ENCODE data around the gene RNF26. TPM values are rescaled to one million over a fixed set of nuclear protein-coding genes. Genes with fewer than 3 reads are reported as not detected.
A peak's percentile ranks its signal among the peaks of the same experiment; 100 is the strongest.

The RNF26 gene
- total and polyA plus RNA-seq, 2 of the 13 experiments (the other 11 are each of a cell fraction or from before 2014, with no cell fraction given), result 11.9 to 26.3 TPM

GRCh38 chr11:119317592-119318239 lies 16.6 kb upstream of the RNF26 start (continued):
- TF ChIP-seq ATRX (CRISPR knock-in tag; IDR thresholded peaks at IDR 0.05; ENCODE audit: borderline replicate concordance), result no peak
- TF ChIP-seq MAZ (IDR thresholded peaks at IDR 0.05; ENCODE audit: borderline replicate concordance, low read depth, low read length), result no peak
- no peak for TF ChIP-seq MAZ (CRISPR knock-in tag; IDR thresholded peaks at IDR 0.05; ENCODE audit: low read depth)
- no peak for TF ChIP-seq NR2F2 (IDR thresholded peaks at IDR 0.05; ENCODE audit: borderline replicate concordance, low read depth)
- TF ChIP-seq TOPORS (CRISPR knock-in tag; IDR thresholded peaks at IDR 0.05), result no peak
- TF ChIP-seq DDIT3 (CRISPR knock-in tag; IDR thresholded peaks at IDR 0.05), result no peak
- TF ChIP-seq CREBL2 (CRISPR knock-in tag; IDR thresholded peaks at IDR 0.05; ENCODE audit: borderline replicate concordance), result no peak
- no peak for TF ChIP-seq HNF4A (CRISPR knock-in tag; IDR thresholded peaks at IDR 0.05)
- no peak for TF ChIP-seq ZNF124 (CRISPR knock-in tag; IDR thresholded peaks at IDR 0.05)
- 0 out of 2 replicates have a peak, but pooled peaks have one; percentile 11 for TF ChIP-seq ZNF350 (CRISPR knock-in tag; IDR thresholded peaks at IDR 0.05; ENCODE audit: borderline replicate concordance, low read depth)
- TF ChIP-seq ZBTB49 (CRISPR knock-in tag; IDR thresholded peaks at IDR 0.05; ENCODE audit: borderline replicate concordance), result no peak
- no peak for TF ChIP-seq CBX5 (CRISPR knock-in tag; IDR thresholded peaks at IDR 0.05; ENCODE audit: borderline replicate concordance)
- TF ChIP-seq WIZ (CRISPR knock-in tag; IDR thresholded peaks at IDR 0.05), result no peak
- TF ChIP-seq AHR (CRISPR knock-in tag; IDR thresholded peaks at IDR 0.05), result no peak
- TF ChIP-seq HNRNPL (IDR thresholded peaks at IDR 0.05; ENCODE audit: low read depth, low read length), result 0 out of 2 replicates have a peak, but pooled peaks have one; percentile 12
- TF ChIP-seq FOXA1 (IDR thresholded peaks at IDR 0.05), result no peak
- no peak for TF ChIP-seq FOXA1 (CRISPR knock-in tag; IDR thresholded peaks at IDR 0.05)
- no peak for TF ChIP-seq ZMYM3 (CRISPR knock-in tag; IDR thresholded peaks at IDR 0.05)
- TF ChIP-seq ZNF484 (CRISPR knock-in tag; IDR thresholded peaks at IDR 0.05; ENCODE audit: borderline replicate concordance, low read depth), result no peak
- peak; percentile 0 for TF ChIP-seq ZNF407 (CRISPR knock-in tag; IDR thresholded peaks at IDR 0.05; ENCODE audit: not compliant biosample characterization)
